ENCODE data around the gene GRIN2A. TPM values are rescaled to one million over a fixed set of nuclear protein-coding genes. Genes with fewer than 3 reads are reported as not detected.

Gene GRIN2A
- total RNA-seq, 2 experiments from 2014 or later = not detected

- ChIA-PET POLR2A (interaction anchor here (0.7 kb wide), 1 partner anchor 24 kb away, joined by 3 read pairs; no protein-coding TSS in a partner anchor), CTCF (ENCODE audit: unreplicated experiment) (no interaction called here)
- no TSS peak for BruUV-seq (replicated peaks)
- no peaks in the 10 kb centered on the region for H3K9me3 ChIP-seq (ENCODE audit: low read length)
- H3K9me2 ChIP-seq (ENCODE audit: insufficient read depth, low read length) = no peaks in the 10 kb centered on the region
- intact Hi-C loops (cut with micrococcal nuclease; ENCODE audit: unreplicated experiment) = no loop called here
- H3K4me1 ChIP-seq (ENCODE audit: insufficient read depth, low read length, poor library complexity, severe bottlenecking) = no peaks in the 10 kb centered on the region
- H3K4me3 ChIP-seq (ENCODE audit: low read depth, low read length, poor library complexity, severe bottlenecking) = no peak overlapping the region
- no peak for TF ChIP-seq EZH2phosphoT487 (IDR thresholded peaks at IDR 0.05; ENCODE audit: borderline replicate concordance, low read depth, low read length)
- TF ChIP-seq CTCF (conservative IDR thresholded peaks at IDR 0.05; ENCODE audit: low read length) = no peak
- H3K36me3 ChIP-seq (ENCODE audit: insufficient read depth, low read length) = no peaks in the 10 kb centered on the region
- no peaks in the 10 kb centered on the region for H3K79me2 ChIP-seq (ENCODE audit: insufficient read depth, low read depth, low read length)
- no peak overlapping the region for H3K27ac ChIP-seq (ENCODE audit: low read depth, low read length, poor library complexity, severe bottlenecking)
- no peak for DNase-seq (ENCODE audit: low spot score)
- H4K20me1 ChIP-seq (ENCODE audit: insufficient read depth, low read length) = no peaks in the 10 kb centered on the region
- no peak overlapping the region for H2AFZ ChIP-seq (ENCODE audit: low read length)
- no peak overlapping the region for H3K4me2 ChIP-seq (ENCODE audit: low read length)
Observed at GRCh38 chr16:9818702-9819101, 363.5 kb downstream of the GRIN2A start.

- no TSS peak for BruUV-seq (replicated peaks)
- Histone ChIP-seq H2AFZ (ENCODE audit: low read length) (no peak overlapping the region), H3K4me2 (ENCODE audit: low read length) (no peak overlapping the region), H4K20me1 (ENCODE audit: insufficient read depth, low read length) (no peaks in the 10 kb centered on the region), H3K79me2 (ENCODE audit: insufficient read depth, low read depth, low read length) (no peaks in the 10 kb centered on the region), H3K27ac (ENCODE audit: low read depth, low read length, poor library complexity, severe bottlenecking) (no peak overlapping the region), H3K4me1 (ENCODE audit: insufficient read depth, low read length, poor library complexity, severe bottlenecking) (no peaks in the 10 kb centered on the region), H3K9me2 (ENCODE audit: insufficient read depth, low read length) (no peaks in the 10 kb centered on the region), H3K4me3 (ENCODE audit: low read depth, low read length, poor library complexity, severe bottlenecking) (no peak overlapping the region), H3K36me3 (ENCODE audit: insufficient read depth, low read length) (no peaks in the 10 kb centered on the region), H3K9me3 (ENCODE audit: low read length) (no peaks in the 10 kb centered on the region)
- intact Hi-C loops (cut with micrococcal nuclease; ENCODE audit: unreplicated experiment) = no loop called here
- TF ChIP-seq EZH2phosphoT487 (IDR thresholded peaks at IDR 0.05; ENCODE audit: borderline replicate concordance, low read depth, low read length) = no peak
- no peak for TF ChIP-seq CTCF (conservative IDR thresholded peaks at IDR 0.05; ENCODE audit: low read length)
- ChIA-PET POLR2A (no interaction called here), CTCF (ENCODE audit: unreplicated experiment) (no interaction called here)
- DNase-seq (ENCODE audit: low spot score) = no peak
Observed at GRCh38 chr16:9817586-9817985, 364.6 kb downstream of the GRIN2A start.

- no peaks in the 10 kb centered on the region for H3K79me2 ChIP-seq (ENCODE audit: insufficient read depth, low read depth, low read length)
- no peak overlapping the region for H3K4me3 ChIP-seq (ENCODE audit: low read depth, low read length, poor library complexity, severe bottlenecking)
- no TSS peak for BruUV-seq (replicated peaks)
- intact Hi-C loops (cut with micrococcal nuclease; ENCODE audit: unreplicated experiment) = no loop called here
- no peak for DNase-seq (ENCODE audit: low spot score)
- no peaks in the 10 kb centered on the region for H4K20me1 ChIP-seq (ENCODE audit: insufficient read depth, low read length)
- no peaks in the 10 kb centered on the region for H3K4me1 ChIP-seq (ENCODE audit: insufficient read depth, low read length, poor library complexity, severe bottlenecking)
- POLR2A ChIA-PET = no interaction called here
- H3K27ac ChIP-seq (ENCODE audit: low read depth, low read length, poor library complexity, severe bottlenecking) = no peak overlapping the region
- TF ChIP-seq EZH2phosphoT487 (IDR thresholded peaks at IDR 0.05; ENCODE audit: borderline replicate concordance, low read depth, low read length) (no peak), CTCF (conservative IDR thresholded peaks at IDR 0.05; ENCODE audit: low read length) (no peak)
- H3K9me3 ChIP-seq (ENCODE audit: low read length) = no peaks in the 10 kb centered on the region
- no peak overlapping the region for H3K4me2 ChIP-seq (ENCODE audit: low read length)
- H2AFZ ChIP-seq (ENCODE audit: low read length) = no peak overlapping the region
- CTCF ChIA-PET (ENCODE audit: unreplicated experiment) = no interaction called here
- H3K36me3 ChIP-seq (ENCODE audit: insufficient read depth, low read length) = no peaks in the 10 kb centered on the region
- no peaks in the 10 kb centered on the region for H3K9me2 ChIP-seq (ENCODE audit: insufficient read depth, low read length)
Observed at GRCh38 chr16:9816644-9817043, 365.6 kb downstream of the GRIN2A start.

Measured in OCI-LY7 (cell line).